DMS79 treated with DMSO at 0.1 percent for 48 hours (cell line): Measurements from ENCODE around the gene CD34.

Source experiments
- DNase-seq: peaks from one replicate; lab custom pipeline; 2025; lab: John Stamatoyannopoulos, UW

The CD34 gene

DNA sequence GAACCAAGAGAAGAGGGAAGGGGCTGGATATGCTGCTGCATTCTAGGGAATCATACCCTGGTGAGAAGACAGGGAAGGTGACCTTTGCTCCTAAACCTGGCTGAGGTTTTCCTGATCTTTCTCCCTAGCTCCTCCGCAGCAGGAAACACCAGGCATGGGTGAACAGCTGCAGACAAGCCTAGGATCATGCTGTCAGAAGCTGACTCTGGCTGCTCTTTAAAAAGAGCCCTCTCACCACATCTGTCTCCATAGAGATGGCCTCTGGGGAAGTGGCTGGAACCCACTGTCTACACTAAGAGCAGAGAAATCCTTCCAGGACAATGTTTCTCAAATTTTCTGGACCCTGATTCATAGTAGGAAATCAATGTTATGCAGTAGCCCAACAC lies 57.6 kb downstream of the CD34 start:
- no peak for DNase-seq

DNA sequence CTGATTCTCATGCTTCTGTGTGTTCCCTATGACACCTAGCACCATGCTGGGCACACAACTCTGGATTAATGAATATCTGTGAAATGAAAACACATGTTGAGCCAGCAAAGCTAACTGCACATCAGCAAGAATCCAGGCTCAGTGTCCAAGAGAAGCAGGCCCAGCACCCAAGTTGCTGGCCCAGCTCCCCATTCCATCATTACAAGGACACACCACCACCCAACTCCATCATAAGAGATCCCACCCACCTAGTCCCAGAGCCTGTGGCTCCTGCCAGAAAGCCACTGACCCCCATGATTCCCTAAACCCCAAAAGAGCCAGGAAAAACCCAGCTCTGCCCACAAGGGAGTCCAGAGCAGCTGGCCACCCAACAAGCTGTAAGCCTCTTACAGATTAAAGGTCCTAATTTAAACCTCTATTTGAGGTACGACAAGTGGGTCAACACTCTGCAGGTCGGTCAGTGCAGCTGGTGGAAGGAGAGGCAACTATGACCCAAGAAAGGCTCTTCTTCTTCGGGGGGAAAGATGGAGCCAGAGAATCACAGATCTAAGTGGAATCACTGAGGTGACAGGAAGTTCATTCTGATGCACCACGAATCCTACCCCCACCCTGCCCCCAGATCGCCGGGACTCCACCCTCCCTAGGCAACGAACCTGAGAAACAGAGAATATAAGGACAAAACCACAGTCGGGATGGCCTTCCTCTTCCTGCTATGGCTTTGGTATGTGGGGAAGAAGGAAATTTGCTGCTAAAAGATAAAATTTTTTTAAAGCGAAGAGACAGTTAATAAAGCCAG lies 58.2 kb downstream of the CD34 start:
- DNase-seq, result no peak

DNA sequence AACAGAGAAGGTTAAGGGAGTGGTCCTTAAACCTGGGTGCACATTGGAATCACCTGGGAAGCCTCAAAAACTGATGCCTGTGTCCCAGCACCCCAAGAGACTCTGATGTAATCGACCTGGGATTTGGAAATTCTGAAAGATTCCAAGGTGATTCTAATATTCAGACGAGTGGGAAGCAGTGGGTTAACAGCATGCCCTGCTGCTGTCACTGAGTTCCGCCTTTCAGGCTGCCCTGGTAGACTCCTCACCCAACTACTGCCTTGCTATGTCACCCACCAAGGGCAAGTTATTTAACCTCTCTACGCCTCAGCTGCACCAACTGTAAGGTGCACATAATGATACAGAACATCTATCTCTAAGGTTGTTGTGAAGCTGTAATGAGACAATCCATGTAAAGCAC lies 59.2 kb downstream of the CD34 start:
- DNase-seq, result no peak

DNA sequence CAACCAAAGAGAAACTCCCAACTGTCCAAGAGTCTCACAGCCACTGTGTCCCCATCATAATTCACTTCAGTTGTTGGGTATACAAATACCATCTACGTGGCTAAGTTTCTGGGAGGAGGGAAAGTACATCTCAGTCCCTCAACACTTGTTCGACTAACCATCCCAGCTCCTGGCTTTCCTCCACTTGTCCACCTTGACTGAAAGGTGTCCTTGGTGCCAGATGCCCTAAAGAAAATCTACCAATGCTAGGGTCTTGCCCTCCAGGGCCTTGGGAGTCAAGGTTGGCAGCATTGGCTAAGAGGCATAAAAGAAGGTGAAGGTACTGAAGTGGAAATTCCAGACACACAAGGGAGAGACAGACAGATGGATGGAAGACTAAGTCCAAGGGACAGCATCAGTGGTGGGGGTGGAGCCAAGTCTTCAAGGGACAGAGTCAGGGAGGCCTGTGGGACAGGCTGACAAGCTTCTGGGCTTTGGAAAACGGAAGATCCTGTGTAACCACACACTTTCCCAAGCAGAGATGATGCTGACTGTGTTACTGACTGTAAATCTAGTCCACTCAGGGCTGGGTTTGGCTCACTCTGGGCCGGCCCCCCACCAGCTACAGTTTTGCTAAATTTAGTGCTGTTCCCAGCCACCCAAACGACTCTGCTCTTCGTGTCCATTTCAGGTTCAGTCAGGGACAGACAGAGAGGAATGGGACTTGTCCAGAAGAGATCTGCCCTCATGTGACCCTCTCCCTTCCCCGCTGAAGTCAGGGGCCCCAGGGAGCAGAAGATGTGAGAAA lies 60.1 kb downstream of the CD34 start:
- no peak for DNase-seq

DNA sequence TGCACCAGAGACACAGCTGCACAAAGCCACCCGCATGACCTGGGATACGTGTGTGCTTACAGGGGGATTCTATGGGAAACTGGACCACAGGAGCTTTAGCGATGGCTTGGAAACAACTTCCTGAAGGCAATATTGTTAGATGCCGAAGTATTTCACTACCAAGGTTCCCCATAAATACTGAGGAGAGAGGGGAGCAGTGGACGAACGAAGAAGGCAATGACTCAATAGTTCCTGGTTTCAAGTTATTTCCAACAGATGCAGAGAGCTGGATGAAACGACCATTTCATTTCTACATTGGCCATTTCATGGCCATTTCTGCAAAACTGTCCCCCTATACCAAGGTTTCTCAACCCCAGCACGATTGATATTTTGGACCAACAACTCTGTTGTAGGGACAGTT lies 61.3 kb downstream of the CD34 start:
- no peak for DNase-seq

DNA sequence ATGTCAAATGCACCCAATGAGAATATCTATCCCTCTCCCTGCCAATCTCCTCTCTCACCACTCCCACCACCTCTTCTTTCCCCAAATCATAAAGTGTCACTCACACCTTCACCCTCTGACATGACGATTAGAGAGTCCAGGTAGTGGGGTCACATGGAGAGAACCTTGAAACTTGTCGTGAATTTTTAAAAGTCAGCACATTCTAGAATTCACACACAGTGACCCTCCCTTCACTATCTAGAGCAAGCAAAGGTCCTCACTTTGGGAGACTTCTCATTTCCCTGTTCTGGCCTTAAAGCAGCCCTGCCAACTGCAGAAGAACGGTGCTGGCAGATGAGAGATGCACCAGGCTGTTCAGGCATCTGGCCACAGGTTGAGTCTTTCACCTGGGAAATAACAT lies 61.9 kb downstream of the CD34 start:
- DNase-seq, result no peak

DNA sequence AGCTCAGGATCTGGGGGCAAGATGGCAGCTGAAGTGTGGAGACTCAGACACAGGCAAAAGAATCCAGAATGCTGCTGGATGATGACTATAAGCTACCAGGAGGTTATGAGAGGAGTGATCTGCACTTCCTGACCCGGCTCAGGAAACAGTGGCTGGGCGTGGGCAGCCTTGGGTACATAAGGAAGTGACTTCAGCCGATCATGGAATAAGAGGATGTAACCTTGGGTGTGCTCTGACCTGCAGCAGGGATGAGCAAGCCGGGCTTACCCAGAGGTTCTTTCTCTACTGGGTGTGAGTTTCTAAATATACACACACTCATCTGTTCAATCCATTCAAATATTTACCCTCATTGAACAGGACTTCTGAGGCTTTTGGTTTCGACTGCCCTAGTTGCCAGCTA lies 62.7 kb downstream of the CD34 start:
- DNase-seq, result no peak

DNA sequence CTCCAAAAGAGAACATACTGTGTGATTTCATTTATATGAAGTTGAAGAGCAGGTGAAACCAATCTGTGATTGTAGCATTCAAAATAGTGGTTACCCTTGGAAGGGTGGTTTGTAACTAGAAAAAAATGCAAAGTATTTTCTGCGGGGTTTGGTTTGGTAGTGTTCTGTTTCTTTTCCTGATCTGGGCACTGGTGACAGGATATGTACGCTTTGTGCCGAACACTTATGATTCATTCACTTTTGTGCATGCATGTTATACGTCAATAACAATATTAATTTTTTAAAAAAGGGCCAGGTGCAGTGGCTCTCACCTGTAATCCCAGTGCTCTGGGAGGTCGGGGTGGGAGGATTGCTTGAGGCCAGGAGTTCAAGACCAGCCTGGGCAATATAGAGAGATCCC lies 63.8 kb downstream of the CD34 start:
- DNase-seq, result no peak

DNA sequence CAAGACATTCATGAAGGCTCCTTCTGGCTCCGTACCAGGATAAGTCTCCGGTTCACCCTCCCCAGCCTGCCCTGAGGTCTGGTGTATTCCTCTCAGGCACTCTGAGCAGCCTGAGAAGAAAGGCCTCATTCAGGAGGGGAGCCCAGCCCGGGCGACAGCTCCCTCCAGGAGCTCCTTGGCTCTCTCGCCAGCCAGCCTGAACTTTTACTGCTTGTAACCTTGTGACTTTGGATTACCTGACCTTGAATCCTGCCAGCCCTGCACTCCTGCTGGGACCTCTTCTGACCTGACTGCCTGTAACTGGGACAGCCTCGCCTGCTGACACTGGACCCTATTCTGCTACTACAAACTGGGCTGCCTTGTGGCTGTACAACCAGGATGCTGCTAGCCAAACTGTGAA lies 65.8 kb downstream of the CD34 start:
- no peak for DNase-seq

DNA sequence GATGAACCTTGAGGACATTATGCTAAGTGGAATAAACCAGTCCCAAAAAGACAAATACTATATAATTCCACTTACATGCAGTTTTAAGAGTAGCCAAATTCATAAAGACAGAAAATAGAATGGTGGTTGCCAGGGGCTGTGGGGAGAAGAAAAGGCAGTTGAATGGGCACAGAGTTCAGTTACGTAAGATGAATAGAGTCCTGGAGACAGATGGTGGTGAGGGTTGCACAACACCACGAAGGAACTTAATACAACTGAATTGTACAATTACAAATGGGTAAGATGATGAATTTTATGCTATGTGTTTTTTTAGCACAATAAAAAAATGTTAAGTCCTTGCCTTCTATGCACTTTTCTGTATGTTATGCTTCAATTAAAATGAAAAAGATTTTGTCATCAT lies 66.6 kb downstream of the CD34 start:
- no peak for DNase-seq

DNA sequence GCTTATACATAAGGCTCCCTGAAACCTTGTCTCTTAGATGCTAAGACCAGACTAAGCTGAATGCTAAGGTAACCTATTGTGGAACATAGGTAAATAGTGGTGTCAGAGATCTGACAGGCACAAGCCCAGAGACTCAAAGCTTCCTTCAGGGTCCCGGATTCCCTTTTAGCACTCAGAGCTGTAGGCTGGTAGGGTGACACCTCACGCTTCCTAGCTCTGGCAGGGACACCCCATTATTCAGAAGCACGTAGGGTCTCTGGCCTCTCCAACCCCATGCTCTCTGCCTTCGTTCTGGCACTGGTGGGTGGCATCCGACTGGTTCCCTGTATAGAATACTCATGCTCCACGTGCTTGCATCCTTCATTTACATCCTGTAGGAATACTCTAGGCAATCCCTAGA lies 68.4 kb downstream of the CD34 start:
- no peak for DNase-seq

DNA sequence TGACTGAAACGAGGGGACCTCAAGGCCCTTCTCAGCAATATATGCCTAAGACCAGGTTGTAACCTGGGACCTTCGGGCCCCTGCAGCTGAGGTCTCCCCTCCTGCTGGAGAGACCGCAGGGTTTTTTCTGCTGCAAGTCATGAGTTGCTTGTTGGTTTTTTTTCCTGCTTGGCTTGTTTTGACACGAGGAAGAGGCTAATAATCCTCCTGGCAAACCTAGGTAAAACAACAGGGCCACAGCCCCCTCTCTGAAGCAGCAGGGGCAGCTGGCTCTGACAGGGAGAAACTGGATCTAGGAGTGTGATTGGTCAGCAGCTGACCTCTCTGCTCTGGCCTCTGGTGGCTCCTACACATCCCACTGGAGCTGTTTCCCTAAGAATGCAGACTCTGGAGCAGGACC lies 69.0 kb downstream of the CD34 start:
- no peak for DNase-seq

DNA sequence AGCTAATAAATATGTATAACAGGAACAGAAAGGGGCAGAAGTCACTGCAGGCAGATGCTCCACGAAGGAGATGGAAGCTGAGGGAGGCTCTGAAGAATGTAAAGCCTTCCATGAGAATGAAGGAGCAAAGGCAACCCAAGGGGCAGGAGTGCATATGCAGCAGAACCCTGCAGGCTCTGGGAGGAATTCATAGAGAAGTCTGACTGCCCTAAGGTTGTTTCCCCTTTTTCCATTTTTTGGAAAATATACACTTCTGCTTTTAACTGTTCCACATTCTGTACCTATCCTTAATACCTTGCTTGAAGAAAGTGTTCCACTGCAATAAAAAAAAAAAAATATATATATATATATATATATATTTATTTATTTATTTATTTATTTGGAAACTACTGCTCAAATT lies 69.6 kb downstream of the CD34 start:
- no peak for DNase-seq

DNA sequence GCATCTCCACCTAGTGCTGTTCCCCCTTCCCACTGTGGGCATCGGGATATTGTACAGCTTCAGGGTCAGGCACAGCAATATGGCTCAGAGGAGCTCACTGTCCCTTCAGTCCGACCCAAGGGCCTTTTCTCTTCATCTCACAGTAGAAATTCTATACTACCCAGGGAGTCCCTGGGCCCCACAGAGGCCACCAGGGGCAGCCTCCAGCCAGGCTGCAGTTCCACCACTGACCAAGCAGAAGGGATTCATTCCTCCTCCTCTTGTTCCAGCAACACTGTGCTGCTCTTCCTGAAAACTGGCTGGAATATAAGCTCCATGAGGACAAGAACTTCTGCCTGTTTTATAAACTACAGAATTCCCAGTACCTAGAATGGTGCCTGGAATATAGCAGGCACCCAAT lies 70.5 kb downstream of the CD34 start:
- DNase-seq, result no peak

DNA sequence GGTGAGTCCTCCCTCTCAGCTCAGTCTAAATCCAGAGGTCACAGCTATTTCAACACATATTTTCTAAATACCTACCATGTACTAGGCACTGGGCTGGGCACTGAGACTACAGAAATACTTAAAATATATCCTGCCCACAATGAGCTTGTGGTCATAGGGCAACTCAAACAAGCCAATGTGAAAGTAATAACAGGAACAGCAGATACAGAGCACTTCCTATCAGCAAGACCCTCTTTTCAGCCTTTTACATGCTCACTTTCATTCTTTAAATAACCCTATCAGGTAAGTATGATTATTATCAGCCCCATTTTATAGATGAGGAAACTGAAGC lies 71.9 kb downstream of the CD34 start:
- DNase-seq, result no peak

DNA sequence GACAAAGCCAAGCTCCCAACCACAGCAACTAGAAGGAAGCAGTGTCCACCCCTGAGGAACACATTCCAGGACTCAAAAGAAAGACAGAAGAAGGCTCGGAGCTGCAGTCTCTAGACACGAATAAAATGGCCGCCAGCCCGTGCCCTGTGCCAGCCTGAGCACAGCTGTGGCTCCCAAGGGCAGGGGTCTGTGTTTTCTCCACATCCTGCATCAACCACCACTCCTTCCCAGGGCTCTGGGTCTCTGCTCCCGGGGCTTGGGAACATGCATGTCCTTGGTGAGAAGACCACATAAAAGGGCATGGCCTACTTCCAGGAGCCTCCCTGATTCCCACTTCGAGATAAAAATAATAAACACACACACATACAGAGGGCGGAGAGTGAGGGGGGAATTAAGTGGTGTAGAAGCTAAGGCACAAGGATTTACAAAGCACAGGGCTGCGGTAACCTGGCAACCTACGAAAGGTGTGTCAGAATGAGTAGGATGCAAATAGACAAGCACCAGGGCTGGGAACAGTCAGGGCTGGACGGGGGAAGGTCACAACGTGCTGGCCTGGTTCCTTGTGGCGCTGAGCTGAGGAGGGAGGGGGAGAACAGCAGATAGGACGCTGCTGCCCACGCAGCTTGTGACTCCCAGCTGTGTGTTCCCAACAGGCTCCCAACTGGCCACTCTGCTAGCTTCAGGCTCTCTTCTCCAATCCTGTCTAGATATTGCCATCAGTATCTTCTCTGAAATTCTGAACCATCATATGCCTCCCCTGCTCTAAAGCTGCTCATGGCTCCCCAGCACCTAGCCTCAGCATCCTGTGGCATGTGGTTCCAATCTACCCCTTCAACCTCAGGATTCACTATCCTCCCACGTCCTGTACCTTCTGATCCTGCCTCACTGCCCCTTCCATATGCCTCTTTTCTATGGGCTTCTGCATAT lies 72.5 kb downstream of the CD34 start:
- no peak for DNase-seq

DNA sequence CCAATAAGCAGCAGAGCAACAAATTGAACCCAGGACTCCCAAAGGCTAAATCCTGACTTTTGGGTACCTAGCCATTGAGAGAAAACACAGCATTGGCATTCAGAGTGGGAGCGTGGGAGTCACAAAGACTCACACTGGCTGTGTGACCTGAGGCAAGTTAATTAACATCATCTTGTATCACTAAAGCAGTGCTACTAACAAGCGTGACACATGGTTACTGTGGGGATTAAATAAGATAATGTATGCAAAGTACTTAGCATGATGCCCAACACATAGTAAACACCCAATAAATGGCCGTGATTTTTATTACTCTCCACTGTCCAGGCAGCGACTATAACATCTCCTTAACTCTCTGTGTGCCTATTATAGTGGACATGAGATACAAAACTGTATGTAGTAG lies 73.3 kb downstream of the CD34 start:
- DNase-seq, result no peak

DNA sequence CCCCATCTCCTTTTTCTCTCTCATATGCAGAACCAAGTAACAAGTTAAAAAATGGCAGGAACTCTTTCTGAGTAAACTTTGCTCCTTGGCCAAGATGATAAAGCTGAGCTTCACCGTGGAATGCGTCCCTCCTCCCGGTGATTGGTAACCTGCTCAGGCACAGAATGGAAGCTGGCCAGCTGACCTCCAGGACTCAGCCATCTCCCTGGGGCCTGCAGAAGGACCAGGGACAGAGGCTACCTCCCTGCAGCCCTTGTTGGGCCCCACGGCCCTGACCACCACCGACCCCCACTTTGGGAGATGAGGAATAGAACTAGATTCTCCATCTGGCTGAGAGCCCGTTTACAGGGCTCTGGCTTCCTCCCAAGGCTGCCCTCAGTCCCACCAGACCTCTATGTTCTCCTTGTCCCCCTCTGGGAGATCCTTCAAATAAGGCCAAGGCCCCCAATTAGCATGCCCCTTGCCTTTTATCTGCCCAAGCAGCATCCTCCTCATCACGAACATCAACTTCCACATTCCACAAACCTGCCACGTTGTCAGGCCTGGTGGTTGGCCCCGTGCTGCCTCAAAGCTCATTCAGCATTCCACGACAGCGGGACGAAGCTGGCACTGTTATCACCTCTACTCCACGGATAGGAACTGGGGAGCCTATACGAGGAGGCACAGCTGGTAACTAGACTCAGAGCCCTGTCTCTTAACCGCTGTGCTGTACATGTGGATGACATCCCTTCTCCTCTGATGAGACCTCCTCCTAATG lies 74.2 kb downstream of the CD34 start:
- no peak for DNase-seq

DNA sequence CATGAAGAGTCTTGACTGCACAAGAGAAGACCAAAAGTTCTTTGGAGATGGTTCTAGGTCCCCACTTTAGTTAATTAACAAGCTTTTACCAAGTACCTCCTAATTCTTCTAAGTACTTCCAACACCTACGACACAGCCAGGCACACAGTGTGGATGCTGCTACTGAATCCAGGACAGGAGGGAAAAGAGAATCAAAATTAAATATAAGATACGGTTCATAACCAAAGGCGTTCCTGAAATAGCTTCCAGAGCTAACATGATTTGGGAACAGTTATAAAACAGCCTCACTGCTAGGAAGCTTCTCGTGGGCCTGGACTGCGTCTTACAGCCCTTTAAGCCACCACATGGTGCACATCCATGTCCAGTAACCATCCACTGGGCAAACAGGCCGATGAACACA lies 75.0 kb downstream of the CD34 start:
- DNase-seq, result no peak

DNA sequence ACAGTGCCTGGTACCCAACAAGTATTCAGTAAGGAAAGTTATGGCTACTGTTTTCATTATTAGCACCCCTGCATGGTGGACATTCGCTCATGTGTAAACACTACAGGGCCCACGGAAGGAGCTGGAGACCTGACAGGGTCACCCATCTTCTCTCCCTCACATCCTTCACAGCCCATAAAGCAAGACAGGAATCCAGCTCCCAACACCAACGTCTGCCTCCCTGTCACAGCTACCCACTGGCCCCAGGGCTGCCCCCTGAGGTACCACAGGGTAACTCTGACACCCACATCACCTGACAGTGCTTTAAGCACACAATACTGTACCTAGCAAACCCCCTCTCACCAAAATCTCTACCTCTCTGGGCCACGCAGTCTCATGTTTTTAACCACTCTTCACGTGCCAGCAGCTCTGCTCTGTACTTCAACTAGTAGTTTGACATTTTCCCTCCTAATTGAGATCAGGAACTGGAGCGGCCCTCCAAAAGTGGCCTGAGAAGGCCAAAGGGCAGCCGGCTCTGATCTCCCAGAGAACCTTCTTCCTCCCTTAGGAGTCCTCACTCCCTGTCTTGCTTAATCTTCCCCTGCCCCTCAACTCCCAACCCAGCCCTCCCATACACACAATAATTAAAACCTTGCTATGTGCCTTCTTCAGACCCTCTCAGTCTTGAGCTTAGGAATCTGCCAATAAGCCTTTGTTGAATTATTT lies 76.8 kb downstream of the CD34 start:
- DNase-seq, result no peak

DNA sequence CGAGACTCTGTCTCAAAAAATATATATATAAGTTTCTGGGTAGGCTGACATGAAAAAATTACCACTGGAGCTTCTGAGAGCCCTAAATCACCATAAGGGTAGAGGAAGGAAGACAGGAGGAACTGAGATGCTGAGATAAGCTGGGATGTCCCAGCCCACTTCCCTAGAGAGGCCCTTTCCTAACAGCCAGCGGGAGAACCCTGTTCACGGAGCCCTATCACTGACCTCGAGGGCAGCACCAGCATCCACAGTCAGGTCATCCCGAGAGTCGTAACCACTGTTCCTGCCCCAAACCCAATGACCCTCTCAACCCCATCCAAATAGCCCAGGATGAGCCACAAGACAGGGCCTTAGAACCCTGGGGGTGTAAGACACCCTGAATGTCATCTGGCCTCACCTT lies 77.5 kb downstream of the CD34 start:
- no peak for DNase-seq
